AG04449 (cell line): Measurements from ENCODE around the gene RBBP6.

Experiments
- CTCF ChIA-PET: fragments of 350-600 bp; formaldehyde crosslinking; extraction: SDS; loops from one replicate; lab custom pipeline; 2021; ENCODE audit warnings: antibody characterized with exemption; lab: Yijun Ruan, JAX
- POLR2A ChIA-PET: fragments of 400-600, 350-600 bp; formaldehyde crosslinking; extraction: SDS; loops from one replicate; lab custom pipeline; 2020; ENCODE audit warnings: antibody characterized with exemption, inconsistent platforms; lab: Yijun Ruan, JAX
- DNase-seq: peaks from one replicate; pipeline ENCODE4 v3.0.0-alpha.2; 2010; ENCODE audit warnings: low read depth, low spot score
- H3K4me3 ChIP-seq: 2 replicates; pipeline ENCODE4 v1.5.1; 2011; ENCODE audit warnings: low read depth, mild to moderate bottlenecking, control low read depth, low read length
- TF ChIP-seq, protein P1 (sequence below): IDR thresholded peaks from one replicate; pipeline ENCODE4 v1.5.1; 2011; ENCODE audit warnings: mild to moderate bottlenecking, moderate library complexity, low read length, control low read depth, inconsistent platforms; ENCODE audit not compliant: insufficient read depth; ENCODE audit errors: missing control alignments

The RBBP6 gene

GRCh38 chr16:24526701-24527495 lies 12.5 kb upstream of the RBBP6 start:
- TF ChIP-seq, protein P1, sequence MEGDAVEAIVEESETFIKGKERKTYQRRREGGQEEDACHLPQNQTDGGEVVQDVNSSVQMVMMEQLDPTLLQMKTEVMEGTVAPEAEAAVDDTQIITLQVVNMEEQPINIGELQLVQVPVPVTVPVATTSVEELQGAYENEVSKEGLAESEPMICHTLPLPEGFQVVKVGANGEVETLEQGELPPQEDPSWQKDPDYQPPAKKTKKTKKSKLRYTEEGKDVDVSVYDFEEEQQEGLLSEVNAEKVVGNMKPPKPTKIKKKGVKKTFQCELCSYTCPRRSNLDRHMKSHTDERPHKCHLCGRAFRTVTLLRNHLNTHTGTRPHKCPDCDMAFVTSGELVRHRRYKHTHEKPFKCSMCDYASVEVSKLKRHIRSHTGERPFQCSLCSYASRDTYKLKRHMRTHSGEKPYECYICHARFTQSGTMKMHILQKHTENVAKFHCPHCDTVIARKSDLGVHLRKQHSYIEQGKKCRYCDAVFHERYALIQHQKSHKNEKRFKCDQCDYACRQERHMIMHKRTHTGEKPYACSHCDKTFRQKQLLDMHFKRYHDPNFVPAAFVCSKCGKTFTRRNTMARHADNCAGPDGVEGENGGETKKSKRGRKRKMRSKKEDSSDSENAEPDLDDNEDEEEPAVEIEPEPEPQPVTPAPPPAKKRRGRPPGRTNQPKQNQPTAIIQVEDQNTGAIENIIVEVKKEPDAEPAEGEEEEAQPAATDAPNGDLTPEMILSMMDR = no peak
- POLR2A ChIA-PET = interaction anchor here (0.6 kb wide), 2 partner anchors 12 to 17 kb away, joined by 3 to 4 read pairs; no protein-coding TSS in a partner anchor
- H3K4me3 ChIP-seq = no peak overlapping the region
- CTCF ChIA-PET = interaction anchor here (0.8 to 3.2 kb wide), 2 partner anchors 9 to 12 kb away, joined by 6 to 14 read pairs; partner anchors contain the start of gene RBBP6
- no peak for DNase-seq

- no peak for DNase-seq
- POLR2A ChIA-PET = no interaction called here
- CTCF ChIA-PET = interaction anchor here (1.0 to 1.7 kb wide), 3 partner anchors 8 to 489 kb away, joined by 4 to 8 read pairs (median 5); partner anchors contain the start of gene RBBP6
- no peak overlapping the region for H3K4me3 ChIP-seq
- TF ChIP-seq, protein P1 = no peak
Measured at GRCh38 chr16:24531166-24531565, 8.2 kb upstream of the RBBP6 start.

DNA sequence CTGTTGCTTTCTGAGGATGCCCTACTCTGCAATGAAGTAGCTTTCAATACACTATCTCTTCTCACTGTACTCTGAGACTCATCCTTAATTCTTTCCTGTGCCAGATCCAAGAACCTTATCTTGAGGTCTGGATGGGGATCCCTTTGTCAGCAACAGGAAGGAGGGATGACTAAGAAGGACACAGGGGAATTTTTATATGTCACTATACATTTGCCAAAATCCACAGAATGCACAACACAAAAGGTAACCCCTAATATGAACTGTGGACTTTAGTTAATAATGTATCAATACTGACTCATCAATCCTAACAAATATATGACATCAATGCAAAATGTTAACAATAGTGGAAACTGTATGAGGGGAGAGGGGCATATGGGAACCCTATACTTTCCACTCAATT lies 4.7 kb upstream of the RBBP6 start:
- H3K4me3 ChIP-seq = no peak overlapping the region
- TF ChIP-seq, protein P1 = no peak
- no peak for DNase-seq
- CTCF ChIA-PET = interaction anchor here (1.0 kb wide), 1 partner anchor 19 kb away, joined by 3 read pairs; no protein-coding TSS in a partner anchor
- POLR2A ChIA-PET = no interaction called here

GRCh38 chr16:24535827-24536226 lies 3.5 kb upstream of the RBBP6 start:
- no peak overlapping the region for H3K4me3 ChIP-seq
- no peak for DNase-seq
- POLR2A ChIA-PET = no interaction called here
- TF ChIP-seq, protein P1 = no peak
- CTCF ChIA-PET = interaction anchor here (0.8 to 3.5 kb wide), 7 partner anchors 11 to 494 kb away, joined by 3 to 19 read pairs (median 4); no protein-coding TSS in a partner anchor

DNA sequence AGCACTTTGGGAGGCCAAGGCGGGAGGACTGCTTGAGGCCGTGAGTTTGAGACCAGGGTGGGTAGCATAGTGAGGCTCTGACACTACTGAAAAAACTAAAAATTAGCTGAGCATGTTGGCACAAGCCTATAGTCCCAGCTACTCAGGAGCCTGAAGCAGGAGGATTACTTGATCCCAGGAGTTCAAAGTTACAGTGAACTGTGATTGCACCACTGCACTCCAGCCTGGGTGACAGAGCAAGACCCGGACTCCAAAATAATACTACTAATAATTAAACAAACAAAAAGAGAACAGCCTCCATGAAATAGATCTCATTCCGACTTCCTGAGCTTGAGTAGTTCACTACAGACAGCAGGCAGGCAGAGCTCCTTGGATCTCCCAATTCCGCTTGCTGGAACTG lies 2.7 kb upstream of the RBBP6 start:
- CTCF ChIA-PET = interaction anchor here (0.8 to 3.5 kb wide), 10 partner anchors 8 to 495 kb away, joined by 3 to 19 read pairs (median 4); no protein-coding TSS in a partner anchor
- DNase-seq = no peak
- no peak overlapping the region for H3K4me3 ChIP-seq
- POLR2A ChIA-PET = no interaction called here
- TF ChIP-seq, protein P1 = no peak

- H3K4me3 ChIP-seq = no peak overlapping the region
- TF ChIP-seq, protein P1 = no peak
- no peak for DNase-seq
- ChIA-PET POLR2A (interaction anchor here (0.6 kb wide), 1 partner anchor 21 kb away, joined by 3 read pairs; no protein-coding TSS in a partner anchor), CTCF (interaction anchor here (0.8 to 3.5 kb wide), 7 partner anchors 9 to 33 kb away, joined by 4 to 19 read pairs (median 7); no protein-coding TSS in a partner anchor)
Measured at GRCh38 chr16:24537474-24538337, 1.7 kb upstream of the RBBP6 start.
